Activated CD4-positive, alpha-beta memory T cell treated with anti-CD3 and anti-CD28 coated beads for 36 hours (primary cell): ENCODE results near the gene PSORS1C2. TPM values are rescaled to one million over a fixed set of nuclear protein-coding genes. Genes with fewer than 3 reads are reported as not detected.

Experiments used
- CTCF ChIA-PET: fragments of 350-600 bp; sonication (Branson Sonifier 250); formaldehyde crosslinking; loops from one replicate; lab custom pipeline; 2021; ENCODE audit warnings: antibody characterized with exemption, inconsistent platforms; lab: Charles Lee
- POLR2A ChIA-PET: fragments of 350-600 bp; sonication (Branson Sonifier 250); formaldehyde crosslinking; loops from one replicate; lab custom pipeline; 2021; ENCODE audit warnings: antibody characterized with exemption; lab: Charles Lee
- DNase-seq: peaks from one replicate; pipeline ENCODE4 v3.0.0-alpha.2; 2020
- H3K27ac Mint-ChIP-seq: one replicate; pipeline ENCODE4 v1.8.0; 2021; ENCODE audit warnings: mixed read lengths
- H3K27me3 Mint-ChIP-seq: one replicate; pipeline ENCODE4 v1.8.0; 2021; ENCODE audit warnings: mixed read lengths
- H3K36me3 Mint-ChIP-seq: one replicate; pipeline ENCODE4 v1.8.0; 2021; ENCODE audit warnings: mixed read lengths
- H3K4me1 Mint-ChIP-seq: one replicate; pipeline ENCODE4 v1.8.0; 2021; ENCODE audit warnings: low read depth, mixed read lengths
- H3K4me3 Mint-ChIP-seq: one replicate; pipeline ENCODE4 v1.8.0; 2021; ENCODE audit warnings: mild to moderate bottlenecking, mixed read lengths
- H3K9me3 Mint-ChIP-seq: one replicate; pipeline ENCODE4 v1.8.0; 2021; ENCODE audit warnings: mixed read lengths
- intact Hi-C: fragments of 100-400 bp; cut with micrococcal nuclease; formaldehyde crosslinking; loops from one replicate; pipeline ENCODE4 v1.15.1; 2023
- total RNA-seq, 2 experiments: library from RNA; stranded (reverse); gene quantifications; one replicate each; pipeline ENCODE4 v1.2.3, GENCODE V29; 2021

Gene PSORS1C2
- total RNA-seq, 2 experiments from 2014 or later: not detected

DNA sequence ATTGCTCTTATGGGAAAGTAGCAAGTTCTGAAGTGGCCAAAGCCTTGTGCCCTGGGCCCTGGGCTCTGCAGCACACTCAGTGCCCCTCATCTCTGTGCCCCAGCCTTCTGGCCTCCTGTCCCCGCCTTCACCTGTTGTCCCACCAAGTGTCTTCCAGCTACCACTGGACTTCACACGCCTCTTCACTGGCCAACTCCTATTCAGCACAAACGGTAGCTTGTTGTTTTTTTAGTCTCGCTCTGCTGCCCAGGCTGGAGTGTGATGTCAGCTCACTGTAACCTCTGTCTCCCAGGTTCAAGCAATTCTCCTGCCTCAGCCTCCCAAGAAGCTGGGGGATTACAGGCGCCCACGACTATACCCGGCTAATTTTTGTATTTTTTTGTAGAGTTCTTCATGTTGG lies 13.9 kb upstream of the PSORS1C2 start:
- Mint-ChIP-seq H3K27ac (no peak overlapping the region), H3K9me3 (no peaks in the 10 kb centered on the region), H3K36me3 (peaks cover 19% of the 10 kb centered on the region), H3K4me1 (peaks cover 4% of the 10 kb centered on the region), H3K4me3 (no peak overlapping the region), H3K27me3 (no peaks in the 10 kb centered on the region)
- no peak for DNase-seq
- ChIA-PET CTCF (interaction anchor here (0.6 kb wide), 2 partner anchors 100 to 827 kb away, joined by 3 to 4 read pairs; no protein-coding TSS in a partner anchor), POLR2A (no interaction called here)
- intact Hi-C loops: no loop called here

- Mint-ChIP-seq H3K4me1 (no peaks in the 10 kb centered on the region), H3K27ac (no peak overlapping the region), H3K4me3 (no peak overlapping the region), H3K9me3 (no peaks in the 10 kb centered on the region), H3K36me3 (peaks cover 8% of the 10 kb centered on the region), H3K27me3 (no peaks in the 10 kb centered on the region)
- CTCF ChIA-PET: interaction anchor here (1.0 kb wide), 1 partner anchor 9 kb away, joined by 3 read pairs; the partner anchor contains the start of gene TCF19
- no peak for DNase-seq
- POLR2A ChIA-PET: no interaction called here
- intact Hi-C loops: no loop called here
Measured at GRCh38 chr6:31149827-31150447, 11.1 kb upstream of the PSORS1C2 start.

DNA sequence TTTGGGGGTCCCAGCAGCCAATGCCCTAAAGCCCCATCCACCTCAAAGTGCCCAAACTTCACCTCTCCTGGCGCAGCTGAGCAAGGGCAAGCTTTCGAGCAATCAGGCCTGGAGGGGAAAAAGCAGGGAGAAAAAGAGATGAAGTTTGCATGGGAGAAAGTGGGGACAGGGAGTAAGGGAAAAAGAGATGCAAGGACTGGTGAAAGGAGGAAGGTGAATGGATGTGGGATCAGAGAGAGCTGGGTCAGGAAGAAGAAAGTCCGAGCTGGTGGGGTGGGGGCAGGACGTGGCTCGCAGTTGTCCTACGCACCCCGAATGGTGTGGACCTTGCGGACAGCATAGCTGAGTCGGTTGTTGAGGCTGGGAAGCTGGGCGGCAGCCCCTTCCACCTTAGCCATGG lies 6.5 kb upstream of the PSORS1C2 start:
- POLR2A ChIA-PET: interaction anchor here (1.2 kb wide), 1 partner anchor 29 kb away, joined by 3 read pairs; no protein-coding TSS in a partner anchor
- H3K36me3 Mint-ChIP-seq: peaks cover 8% of the 10 kb centered on the region
- H3K4me1 Mint-ChIP-seq: no peaks in the 10 kb centered on the region
- no peak for DNase-seq
- CTCF ChIA-PET: interaction anchor here (0.6 to 3.4 kb wide), 7 partner anchors 8 to 234 kb away, joined by 3 to 13 read pairs (median 5); no protein-coding TSS in a partner anchor
- intact Hi-C loops: no loop called here
- H3K4me3 Mint-ChIP-seq: no peak overlapping the region
- no peaks in the 10 kb centered on the region for H3K9me3 Mint-ChIP-seq
- no peak overlapping the region for H3K27ac Mint-ChIP-seq
- H3K27me3 Mint-ChIP-seq: no peaks in the 10 kb centered on the region

- Mint-ChIP-seq H3K9me3 (no peaks in the 10 kb centered on the region), H3K27me3 (no peaks in the 10 kb centered on the region), H3K4me1 (no peaks in the 10 kb centered on the region), H3K27ac (no peak overlapping the region), H3K4me3 (no peak overlapping the region), H3K36me3 (peaks cover 8% of the 10 kb centered on the region)
- intact Hi-C loops: no loop called here
- no peak for DNase-seq
- CTCF ChIA-PET: interaction anchor here (0.8 to 3.4 kb wide), 5 partner anchors 16 to 222 kb away, joined by 3 to 13 read pairs (median 5); no protein-coding TSS in a partner anchor
- POLR2A ChIA-PET: no interaction called here
Measured at GRCh38 chr6:31144970-31145340, 6.1 kb upstream of the PSORS1C2 start.

DNA sequence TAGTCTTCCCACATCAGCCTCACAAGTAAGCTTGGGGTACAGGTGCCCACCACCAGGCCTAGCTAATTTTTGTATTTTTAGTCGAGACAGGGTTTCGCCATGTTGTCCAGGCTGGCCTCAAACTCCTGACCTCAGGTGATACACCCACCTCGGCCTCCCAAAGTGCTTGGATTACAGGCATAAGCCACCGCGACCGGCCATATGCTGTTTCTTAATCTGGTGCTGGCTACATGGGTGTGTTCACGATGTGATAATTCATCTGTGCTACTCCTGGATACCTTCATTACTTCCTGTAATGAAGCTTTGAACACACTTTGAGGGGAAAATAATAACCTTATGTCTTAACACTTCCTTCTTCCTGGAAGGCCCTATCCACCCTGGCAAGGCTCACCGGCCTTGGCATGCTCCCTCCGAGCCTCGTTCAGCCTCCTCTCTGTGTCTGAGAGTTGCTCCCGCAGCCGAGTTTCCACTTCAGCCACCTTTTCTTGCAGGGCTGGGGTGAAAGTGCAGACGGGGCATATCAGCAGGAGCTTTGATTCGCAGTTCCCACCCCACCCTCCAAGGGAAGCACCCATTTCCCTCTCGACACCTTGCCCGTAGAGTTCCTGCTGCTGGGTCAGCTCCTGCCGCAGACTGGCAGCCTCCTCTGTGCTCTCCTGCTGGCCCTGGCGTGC lies 5.6 kb upstream of the PSORS1C2 start:
- Mint-ChIP-seq H3K4me1 (no peaks in the 10 kb centered on the region), H3K27me3 (no peaks in the 10 kb centered on the region), H3K9me3 (no peaks in the 10 kb centered on the region), H3K4me3 (no peak overlapping the region), H3K36me3 (peaks cover 8% of the 10 kb centered on the region), H3K27ac (no peak overlapping the region)
- ChIA-PET POLR2A (no interaction called here), CTCF (interaction anchor here (0.7 to 3.4 kb wide), 5 partner anchors 15 to 52 kb away, joined by 3 to 13 read pairs (median 5); no protein-coding TSS in a partner anchor)
- no peak for DNase-seq
- intact Hi-C loops: no loop called here

GRCh38 chr6:31143148-31143547 lies 4.3 kb upstream of the PSORS1C2 start:
- ChIA-PET CTCF (interaction anchor here (2.8 kb wide), 1 partner anchor 14 kb away, joined by 9 read pairs; no protein-coding TSS in a partner anchor), POLR2A (no interaction called here)
- Mint-ChIP-seq H3K4me1 (no peaks in the 10 kb centered on the region), H3K36me3 (peaks cover 8% of the 10 kb centered on the region), H3K27me3 (no peaks in the 10 kb centered on the region), H3K4me3 (no peak overlapping the region), H3K9me3 (no peaks in the 10 kb centered on the region), H3K27ac (no peak overlapping the region)
- intact Hi-C loops: no loop called here
- DNase-seq: no peak

DNA sequence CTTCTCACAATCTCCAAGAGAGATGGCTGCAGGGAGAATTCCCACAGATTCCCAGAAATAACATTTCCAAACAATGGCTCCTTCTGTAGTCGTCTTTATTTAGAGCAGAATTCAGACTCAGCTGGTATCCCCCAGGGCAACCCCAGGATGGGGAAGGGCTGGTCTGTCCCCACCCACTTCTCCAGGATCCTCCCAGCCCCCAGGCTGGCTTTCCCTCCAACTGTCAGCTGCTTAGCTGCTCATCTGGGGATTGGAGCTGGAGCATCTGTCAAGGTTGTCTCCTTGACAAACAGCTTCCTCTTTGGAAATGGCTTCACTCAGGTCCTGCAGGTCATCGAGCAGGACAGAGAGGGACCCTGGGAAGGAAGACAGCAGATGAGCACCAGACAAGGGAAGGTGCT lies 3.5 kb upstream of the PSORS1C2 start:
- no peak overlapping the region for H3K27ac Mint-ChIP-seq
- peaks cover 8% of the 10 kb centered on the region for H3K36me3 Mint-ChIP-seq
- H3K9me3 Mint-ChIP-seq: no peaks in the 10 kb centered on the region
- ChIA-PET CTCF (no interaction called here), POLR2A (no interaction called here)
- intact Hi-C loops: no loop called here
- no peaks in the 10 kb centered on the region for H3K27me3 Mint-ChIP-seq
- peaks cover 3% of the 10 kb centered on the region for H3K4me1 Mint-ChIP-seq
- DNase-seq: no peak
- no peak overlapping the region for H3K4me3 Mint-ChIP-seq

DNA sequence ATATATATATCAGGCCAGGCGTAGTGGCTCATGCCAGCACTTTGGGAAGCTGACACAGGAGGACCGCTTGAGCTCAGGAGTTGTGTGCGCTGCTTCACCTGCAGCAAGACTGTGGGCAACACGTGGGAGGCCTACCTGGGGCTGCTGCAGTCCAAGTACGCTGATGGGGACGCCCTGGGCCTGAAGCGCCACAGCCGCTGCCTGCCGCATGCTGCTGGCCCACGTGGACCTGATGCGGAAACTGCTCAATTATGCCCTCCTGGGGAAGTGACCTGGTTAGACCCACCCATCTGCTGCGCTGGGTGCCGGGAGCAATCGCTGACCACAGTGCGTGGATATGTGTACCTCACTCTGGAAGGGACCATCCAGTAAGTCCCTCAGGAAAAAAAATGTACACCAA lies 1.8 kb upstream of the PSORS1C2 start:
- CTCF ChIA-PET: no interaction called here

DNA sequence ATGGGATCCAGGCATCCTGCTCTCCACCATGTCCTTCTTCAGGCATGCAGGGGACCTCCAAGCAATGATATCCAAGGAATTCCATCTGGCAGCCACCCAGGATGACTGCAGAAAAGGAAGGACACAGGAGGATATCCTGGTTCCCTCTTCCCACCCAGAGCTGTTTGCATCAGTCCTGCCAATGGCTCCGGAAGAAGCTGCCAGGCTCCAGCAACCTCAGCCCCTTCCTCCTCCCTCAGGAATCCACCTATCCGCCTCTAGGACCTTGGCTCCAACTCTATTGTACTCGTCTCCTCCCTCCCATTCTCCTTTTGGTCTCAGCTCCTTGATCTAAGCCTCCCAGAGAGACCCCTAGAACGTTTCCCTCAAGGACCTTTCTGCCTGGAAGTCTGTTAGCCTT lies 733 bp upstream of the PSORS1C2 start:
- Mint-ChIP-seq H3K4me1 (peaks cover 3% of the 10 kb centered on the region), H3K27me3 (no peaks in the 10 kb centered on the region), H3K27ac (no peak overlapping the region), H3K36me3 (peaks cover 6% of the 10 kb centered on the region), H3K9me3 (no peaks in the 10 kb centered on the region), H3K4me3 (no peak overlapping the region)
- intact Hi-C loops: no loop called here
- no peak for DNase-seq
- POLR2A ChIA-PET: no interaction called here
- CTCF ChIA-PET: interaction anchor here (1.2 to 2.2 kb wide), 5 partner anchors 10 to 228 kb away, joined by 3 to 23 read pairs (median 7); partner anchors contain the start of genes CCHCR1 and TCF19

More for the DNA sequence above, 1.8 kb upstream of the PSORS1C2 start:
- H3K27me3 Mint-ChIP-seq: no peaks in the 10 kb centered on the region
- intact Hi-C loops: no loop called here
- DNase-seq: no peak
- H3K4me1 Mint-ChIP-seq: peaks cover 3% of the 10 kb centered on the region
- POLR2A ChIA-PET: no interaction called here
- H3K4me3 Mint-ChIP-seq: no peak overlapping the region
- no peak overlapping the region for H3K27ac Mint-ChIP-seq
- peaks cover 6% of the 10 kb centered on the region for H3K36me3 Mint-ChIP-seq
- no peaks in the 10 kb centered on the region for H3K9me3 Mint-ChIP-seq

DNA sequence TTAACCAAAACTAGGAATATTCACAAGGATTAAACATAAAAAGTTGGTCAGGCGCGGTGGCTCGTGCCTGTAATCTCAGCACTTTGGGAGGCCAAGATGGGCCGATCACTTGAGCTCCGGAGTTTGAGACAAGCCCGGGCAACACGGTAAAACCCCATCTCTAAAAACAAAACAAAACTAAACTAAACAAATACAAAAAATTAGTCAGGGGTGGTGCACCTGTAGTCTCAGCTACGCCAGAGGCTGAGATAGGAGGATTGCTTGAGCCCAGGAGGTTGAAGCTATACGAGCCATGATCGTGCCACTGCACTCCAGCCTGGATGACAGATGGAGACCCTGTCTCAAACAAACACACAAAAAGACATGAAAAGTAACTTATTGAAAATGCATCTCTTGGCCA lies 3.2 kb downstream of the PSORS1C2 start:
- POLR2A ChIA-PET: no interaction called here
- Mint-ChIP-seq H3K4me3 (no peak overlapping the region), H3K36me3 (no peaks in the 10 kb centered on the region), H3K27ac (no peak overlapping the region), H3K9me3 (no peaks in the 10 kb centered on the region), H3K4me1 (peaks cover 3% of the 10 kb centered on the region), H3K27me3 (no peaks in the 10 kb centered on the region)
- no peak for DNase-seq
- CTCF ChIA-PET: interaction anchor here (1.0 to 1.8 kb wide), 5 partner anchors 10 to 240 kb away, joined by 3 to 12 read pairs (median 3); no protein-coding TSS in a partner anchor
- intact Hi-C loops: loop anchor here (2.0 kb wide), 1 partner anchor 23 kb away; the partner anchor contains the start of gene TCF19

- Mint-ChIP-seq H3K27me3 (peaks cover 2% of the 10 kb centered on the region), H3K9me3 (no peaks in the 10 kb centered on the region), H3K4me3 (no peak overlapping the region), H3K27ac (no peak overlapping the region), H3K4me1 (peaks cover 5% of the 10 kb centered on the region), H3K36me3 (no peaks in the 10 kb centered on the region)
- no peak for DNase-seq
- POLR2A ChIA-PET: no interaction called here
- intact Hi-C loops: no loop called here
- CTCF ChIA-PET: interaction anchor here (0.9 to 1.1 kb wide), 3 partner anchors 59 to 234 kb away, joined by 3 read pairs; no protein-coding TSS in a partner anchor
Measured at GRCh38 chr6:31132806-31133205, 6.1 kb downstream of the PSORS1C2 start.

DNA sequence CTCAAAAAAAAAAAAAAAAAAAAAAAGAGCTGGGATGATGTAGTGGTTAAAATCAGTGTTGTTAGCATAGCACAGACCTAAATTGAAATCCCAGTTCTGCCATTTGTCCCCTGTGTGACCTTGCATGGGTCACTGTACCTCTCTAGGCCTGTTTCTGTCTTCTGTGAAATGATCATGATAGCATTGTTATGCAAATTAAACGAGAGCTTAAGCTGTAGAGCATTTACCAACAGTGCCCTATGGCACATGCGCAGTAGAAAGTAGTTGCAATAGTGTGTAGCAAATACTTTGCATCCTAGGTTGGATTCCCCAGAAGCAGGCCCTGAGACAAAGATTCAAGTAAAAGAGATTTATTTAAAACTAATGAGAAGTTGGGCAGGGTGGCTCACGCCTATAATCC lies 7.3 kb downstream of the PSORS1C2 start:
- no peak for DNase-seq
- H3K9me3 Mint-ChIP-seq: no peaks in the 10 kb centered on the region
- no peak overlapping the region for H3K4me3 Mint-ChIP-seq
- ChIA-PET POLR2A (no interaction called here), CTCF (interaction anchor here (1.2 kb wide), 1 partner anchor 235 kb away, joined by 5 read pairs; no protein-coding TSS in a partner anchor)
- H3K36me3 Mint-ChIP-seq: no peaks in the 10 kb centered on the region
- H3K27me3 Mint-ChIP-seq: peaks cover 2% of the 10 kb centered on the region
- no peak overlapping the region for H3K27ac Mint-ChIP-seq
- intact Hi-C loops: no loop called here
- H3K4me1 Mint-ChIP-seq: peaks cover 2% of the 10 kb centered on the region
